Lower lobe of right lung (tissue), 2 donors: Measurements from ENCODE around the gene ANKRD37. TPM values are rescaled to one million over a fixed set of nuclear protein-coding genes. Genes with fewer than 3 reads are reported as not detected.

Source experiments
- ATAC-seq, 2 donors: fragments of 200-7000 bp; cut with Tn5 transposase; one replicate each; pipeline ENCODE4 v1.9.1; 2020 to 2022; ENCODE audit warnings: mild to moderate bottlenecking in 2 of 2, moderate library complexity in 2 of 2
- DNase-seq: peaks from one replicate; pipeline ENCODE4 v3.0.0-alpha.2; 2020
- H3K27ac ChIP-seq: fragments of 200-600 bp; one replicate; pipeline ENCODE4 v1.8.0; 2022
- H3K27me3 ChIP-seq: fragments of 200-600 bp; one replicate; pipeline ENCODE4 v1.8.0; 2022; ENCODE audit warnings: low read depth
- H3K36me3 ChIP-seq: fragments of 200-600 bp; one replicate; pipeline ENCODE4 v1.8.0; 2022; ENCODE audit warnings: mild to moderate bottlenecking
- H3K4me1 ChIP-seq: fragments of 200-600 bp; one replicate; pipeline ENCODE4 v1.8.0; 2022
- H3K4me3 ChIP-seq: fragments of 200-600 bp; one replicate; pipeline ENCODE4 v1.8.0; 2022; ENCODE audit warnings: mild to moderate bottlenecking
- H3K9me3 ChIP-seq: fragments of 200-600 bp; one replicate; pipeline ENCODE4 v1.8.0; 2022
- CTCF ChIP-seq: fragments of 200-600 bp; IDR thresholded peaks from one replicate; pipeline ENCODE4 v1.8.0; 2022; ENCODE audit warnings: antibody characterized with exemption, mild to moderate bottlenecking
- intact Hi-C: fragments of 100-400 bp; cut with DNase I; formaldehyde crosslinking; loops from one replicate; pipeline ENCODE4 v1.11.0; 2022
- long read RNA-seq: library from polyadenylated mRNA; unstranded; transcript quantifications from one replicate; pipeline ENCODE4 v2.0.0, GENCODE V29; 2021
- total RNA-seq: library from RNA; stranded (reverse); fragmentation: NEBNext Ultra II Directional; extraction: Animal tissue kit (Norgen Biotek cat#: 25700); gene quantifications from one replicate; pipeline ENCODE4 v1.2.1, GENCODE V29; 2021
- donor health status: DM: no; HTN: yes; CAD: no; lungs with severe emphysema.

Gene ANKRD37
- total RNA-seq, result 15.7 TPM
- long read RNA-seq, transcript ANKRD37-201 (5 exons, 1,141 nt), result major isoform, 12 of 24 reads
- long read RNA-seq, partial matches to known transcripts, result 4 of 24 reads
- long read RNA-seq, other reads (novel, unspliced or antisense), result 8 of 24 reads

GRCh38 chr4:185396724-185397385 lies at the start of gene ANKRD37:
Gene ANKRD37, plus strand, starts transcription at chr4:185396841. Its CDS starts 83 bp downstream, at chr4:185396924.
- Histone ChIP-seq H3K4me3 (peak within 1 kb of the TSS; percentile 86), H3K36me3 (peaks cover 31% of the 10 kb centered on the region), H3K4me1 (peaks cover 25% of the 10 kb centered on the region), H3K27ac (peak within 1 kb of the TSS; percentile 99), H3K9me3 (no peaks in the 10 kb centered on the region), H3K27me3 (no peaks in the 10 kb centered on the region)
- DNase-seq (peak; percentile 77), ATAC-seq (peak; percentile 57 to 67)
- intact Hi-C loops, result no loop called here
- no peak for TF ChIP-seq CTCF

- H3K4me1 ChIP-seq, result no peaks in the 10 kb centered on the region
- H3K9me3 ChIP-seq, result no peaks in the 10 kb centered on the region
- no peak for TF ChIP-seq CTCF
- ATAC-seq (no peak), DNase-seq (no peak)
- peaks cover 63% of the 10 kb centered on the region for H3K36me3 ChIP-seq
- no peak overlapping the region for H3K4me3 ChIP-seq
- intact Hi-C loops, result no loop called here
- no peak overlapping the region for H3K27ac ChIP-seq
- H3K27me3 ChIP-seq, result no peaks in the 10 kb centered on the region
Observed at GRCh38 chr4:185346975-185347601, 49.6 kb upstream of the ANKRD37 start.

- no peak overlapping the region for H3K4me3 ChIP-seq
- ATAC-seq (peak; percentile 10 to 15), DNase-seq (no peak)
- H3K27me3 ChIP-seq, result no peaks in the 10 kb centered on the region
- H3K27ac ChIP-seq, result no peak overlapping the region
- peaks cover 75% of the 10 kb centered on the region for H3K36me3 ChIP-seq
- H3K9me3 ChIP-seq, result no peaks in the 10 kb centered on the region
- TF ChIP-seq CTCF, result no peak
- no peaks in the 10 kb centered on the region for H3K4me1 ChIP-seq
- intact Hi-C loops, result no loop called here
Observed at GRCh38 chr4:185351691-185352090, 45.0 kb upstream of the ANKRD37 start.

- Histone ChIP-seq H3K4me3 (no peak overlapping the region), H3K9me3 (no peaks in the 10 kb centered on the region), H3K4me1 (no peaks in the 10 kb centered on the region), H3K27me3 (no peaks in the 10 kb centered on the region), H3K27ac (no peak overlapping the region), H3K36me3 (peaks cover 75% of the 10 kb centered on the region)
- ATAC-seq (peak; percentile 9 to 19), DNase-seq (no peak)
- TF ChIP-seq CTCF, result no peak
- intact Hi-C loops, result no loop called here
Observed at GRCh38 chr4:185352202-185352601, 44.4 kb upstream of the ANKRD37 start.

- no peak for DNase-seq
- peak in 1 of 2 donors; percentile 18 for ATAC-seq
- peaks cover 75% of the 10 kb centered on the region for H3K36me3 ChIP-seq
Observed at GRCh38 chr4:185352741-185353140, 43.9 kb upstream of the ANKRD37 start.

More at GRCh38 chr4:185352741-185353140, 43.9 kb upstream of the ANKRD37 start:
- Histone ChIP-seq H3K9me3 (no peaks in the 10 kb centered on the region), H3K4me3 (no peak overlapping the region), H3K27ac (no peak overlapping the region), H3K27me3 (no peaks in the 10 kb centered on the region), H3K4me1 (no peaks in the 10 kb centered on the region)
- intact Hi-C loops, result no loop called here
- TF ChIP-seq CTCF, result no peak
